ENCODE measurements around the gene IFNL2.

DNA sequence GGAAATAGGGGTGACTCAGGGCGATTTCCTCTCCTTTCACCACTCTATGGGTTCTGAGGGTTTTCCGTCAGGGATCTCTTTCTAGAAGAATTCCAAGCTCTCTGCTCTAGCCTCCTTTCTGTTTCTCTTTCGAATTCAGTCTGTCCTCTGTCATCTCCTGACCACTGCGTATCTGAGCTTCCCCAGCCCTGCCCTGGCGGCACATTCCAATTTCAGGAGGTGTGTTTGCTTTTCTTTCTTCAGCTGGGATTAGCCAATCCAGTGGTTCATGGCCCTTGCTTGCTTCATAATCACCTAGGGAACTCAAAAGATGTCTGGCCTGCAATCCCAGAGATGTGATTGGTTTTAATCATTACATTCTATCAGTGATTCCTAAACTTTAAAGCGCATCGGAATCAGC lies 9.4 kb downstream of the IFNL2 start:
- TF ChIP-seq, protein P1, sequence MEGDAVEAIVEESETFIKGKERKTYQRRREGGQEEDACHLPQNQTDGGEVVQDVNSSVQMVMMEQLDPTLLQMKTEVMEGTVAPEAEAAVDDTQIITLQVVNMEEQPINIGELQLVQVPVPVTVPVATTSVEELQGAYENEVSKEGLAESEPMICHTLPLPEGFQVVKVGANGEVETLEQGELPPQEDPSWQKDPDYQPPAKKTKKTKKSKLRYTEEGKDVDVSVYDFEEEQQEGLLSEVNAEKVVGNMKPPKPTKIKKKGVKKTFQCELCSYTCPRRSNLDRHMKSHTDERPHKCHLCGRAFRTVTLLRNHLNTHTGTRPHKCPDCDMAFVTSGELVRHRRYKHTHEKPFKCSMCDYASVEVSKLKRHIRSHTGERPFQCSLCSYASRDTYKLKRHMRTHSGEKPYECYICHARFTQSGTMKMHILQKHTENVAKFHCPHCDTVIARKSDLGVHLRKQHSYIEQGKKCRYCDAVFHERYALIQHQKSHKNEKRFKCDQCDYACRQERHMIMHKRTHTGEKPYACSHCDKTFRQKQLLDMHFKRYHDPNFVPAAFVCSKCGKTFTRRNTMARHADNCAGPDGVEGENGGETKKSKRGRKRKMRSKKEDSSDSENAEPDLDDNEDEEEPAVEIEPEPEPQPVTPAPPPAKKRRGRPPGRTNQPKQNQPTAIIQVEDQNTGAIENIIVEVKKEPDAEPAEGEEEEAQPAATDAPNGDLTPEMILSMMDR (IDR thresholded peaks at IDR 0.05): no peak
- TF ChIP-seq POLR2A (IDR thresholded peaks at IDR 0.05) (no peak), EP300 (IDR thresholded peaks at IDR 0.05) (no peak)

Data from tibial nerve (tissue), 4 donors.